CD4-positive, alpha-beta T cell treated with Interleukin-12 subunit alpha and Interleukin-12 subunit beta, for 1 hour (primary cell): ENCODE results near the gene STT3A.

Experiments used
- DNase-seq: peaks from one replicate; pipeline ENCODE4 v3.0.0-alpha.2; 2020

The STT3A gene

DNA sequence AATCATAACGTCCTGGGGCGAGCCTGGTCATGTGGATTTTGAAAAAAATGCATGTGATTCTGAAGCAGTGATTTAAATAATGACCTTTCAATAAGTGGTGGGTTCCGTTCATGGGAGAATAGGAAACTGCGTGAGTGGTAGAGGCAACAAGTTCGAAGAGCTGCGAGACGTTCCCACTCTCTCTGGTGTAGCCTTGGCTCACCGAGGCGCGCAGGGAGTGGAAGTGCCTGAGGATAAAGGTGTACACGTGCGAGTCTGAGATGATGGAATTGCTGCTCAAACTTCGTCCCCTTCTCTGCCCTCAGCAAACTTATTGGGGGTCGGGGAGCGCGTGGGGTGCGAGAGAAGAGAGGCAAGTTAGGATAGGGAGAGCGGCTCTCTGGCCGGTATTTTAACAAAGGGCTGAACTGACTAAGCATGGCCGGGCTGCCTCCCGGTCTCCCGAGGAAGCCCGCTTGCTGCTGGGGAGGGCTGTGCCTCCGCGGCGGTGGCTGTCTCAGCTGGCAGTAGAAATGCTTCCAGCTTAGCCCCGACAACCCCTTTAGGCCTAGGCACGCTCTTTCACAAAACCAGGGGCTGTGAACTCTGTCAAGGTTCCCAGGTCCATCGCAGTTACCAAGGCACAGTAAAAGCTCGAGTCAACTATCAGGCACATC is 875 bp upstream of the STT3A start:
- DNase-seq, result no peak

DNA sequence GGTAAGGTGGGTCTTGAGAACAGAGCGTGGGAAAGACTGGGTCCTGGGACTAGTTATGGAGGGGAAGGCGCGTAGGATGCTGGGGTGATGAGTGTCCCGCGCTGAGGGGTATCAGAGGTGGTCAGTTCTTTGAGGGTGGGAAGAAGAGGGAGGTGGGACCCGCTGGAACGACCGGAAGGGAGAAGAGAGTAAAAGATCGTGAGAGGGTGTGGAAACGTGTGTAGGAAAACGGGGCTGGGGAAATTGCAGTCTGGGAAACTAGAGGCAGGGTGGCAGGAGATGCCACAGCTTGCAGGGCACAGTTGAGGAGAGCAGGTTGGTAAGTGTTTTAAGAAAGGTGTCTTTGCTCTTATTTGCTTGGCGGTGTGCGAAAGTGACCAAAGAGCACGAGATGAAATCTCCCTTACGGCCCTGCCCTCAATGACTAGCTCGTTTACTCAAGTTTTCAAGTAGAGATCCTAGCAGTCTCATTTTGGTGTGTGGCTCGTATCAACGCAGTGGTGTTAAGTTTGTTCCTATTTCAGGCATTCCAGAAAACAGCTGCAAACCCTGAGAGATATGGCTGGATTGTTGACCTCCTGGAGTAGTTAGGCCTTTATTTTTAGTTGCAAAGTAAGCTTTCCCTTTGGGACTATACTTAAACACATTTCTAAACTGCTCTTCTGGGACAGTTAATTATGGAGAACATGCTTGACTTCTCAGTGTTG is 615 bp downstream of the STT3A start:
- DNase-seq, result peak; percentile 5

DNA sequence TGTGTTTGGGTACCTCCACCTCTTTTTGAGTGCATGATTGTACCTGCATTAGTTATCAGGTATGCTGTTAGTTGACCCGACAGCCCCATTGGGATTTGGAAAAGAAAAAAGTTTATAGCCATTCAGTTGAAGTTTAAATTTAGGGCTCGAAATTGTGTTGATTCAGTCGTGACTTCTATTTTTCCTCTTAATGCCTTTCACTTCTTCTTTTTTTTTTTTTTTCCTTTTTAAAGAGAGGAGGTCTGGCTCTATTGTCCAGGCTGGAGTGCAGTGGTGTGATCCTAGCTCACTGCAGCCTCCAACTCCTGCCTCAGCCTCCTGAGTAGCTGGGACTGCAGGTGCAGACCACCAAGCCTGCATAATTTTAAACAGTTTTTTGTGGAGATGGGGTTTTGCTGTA is 2.3 kb downstream of the STT3A start:
- DNase-seq, result no peak

DNA sequence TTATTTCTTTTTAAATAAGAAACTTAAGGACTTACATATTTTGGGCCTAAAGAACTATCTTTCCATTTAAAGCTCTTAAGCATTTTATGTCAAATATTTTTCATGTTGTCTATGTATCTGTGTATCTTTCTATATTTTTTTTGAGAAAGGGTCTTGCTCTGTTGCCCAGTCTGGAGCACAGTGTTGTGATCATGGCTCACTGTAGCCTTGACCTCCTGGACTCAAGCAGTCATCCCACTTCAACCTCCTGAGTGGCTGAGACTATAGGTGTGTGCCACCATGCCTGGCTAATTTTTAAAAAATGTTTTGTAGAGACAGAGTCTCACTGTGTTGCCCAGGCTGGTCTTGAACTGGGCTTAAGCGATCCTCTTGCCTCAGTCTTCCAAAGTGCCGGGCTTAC is 8.0 kb downstream of the STT3A start:
- DNase-seq, result no peak

DNA sequence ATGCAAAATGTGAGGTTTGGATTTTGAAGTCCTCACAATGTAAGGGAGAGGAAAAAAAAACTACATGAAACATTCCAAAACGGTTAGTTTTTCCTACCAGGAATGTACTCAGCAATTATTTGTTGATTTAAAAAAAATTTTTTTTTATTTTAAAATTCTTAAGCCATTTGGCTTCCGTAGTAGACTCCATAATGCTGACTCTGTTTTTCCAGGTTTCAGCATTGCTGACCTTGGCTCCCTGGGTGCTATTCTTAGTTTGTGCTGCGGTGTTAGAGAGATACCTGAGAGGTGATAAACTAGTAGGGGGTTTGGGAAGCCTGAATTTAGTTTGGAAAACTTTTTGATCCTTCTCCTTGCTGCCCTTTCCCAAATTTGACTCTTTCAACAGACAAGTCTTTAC is 10.6 kb downstream of the STT3A start:
- DNase-seq, result no peak

DNA sequence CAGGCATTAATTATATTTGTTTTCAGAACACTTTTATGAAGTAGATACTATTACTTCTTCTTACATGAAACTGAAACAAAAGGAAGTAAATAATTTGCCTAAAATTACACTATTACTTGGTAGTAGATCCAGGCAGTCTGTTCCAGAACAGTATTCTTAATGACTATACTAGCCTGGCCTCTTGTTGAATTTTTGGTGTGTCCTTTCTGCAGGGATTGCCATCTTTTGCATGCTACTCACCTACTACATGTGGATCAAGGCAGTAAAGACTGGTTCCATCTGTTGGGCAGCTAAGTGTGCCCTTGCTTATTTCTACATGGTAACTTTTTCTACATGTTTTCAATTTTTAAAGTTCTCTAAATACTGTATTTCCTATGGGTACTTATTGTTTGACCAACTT is 12.8 kb downstream of the STT3A start:
- no peak for DNase-seq

DNA sequence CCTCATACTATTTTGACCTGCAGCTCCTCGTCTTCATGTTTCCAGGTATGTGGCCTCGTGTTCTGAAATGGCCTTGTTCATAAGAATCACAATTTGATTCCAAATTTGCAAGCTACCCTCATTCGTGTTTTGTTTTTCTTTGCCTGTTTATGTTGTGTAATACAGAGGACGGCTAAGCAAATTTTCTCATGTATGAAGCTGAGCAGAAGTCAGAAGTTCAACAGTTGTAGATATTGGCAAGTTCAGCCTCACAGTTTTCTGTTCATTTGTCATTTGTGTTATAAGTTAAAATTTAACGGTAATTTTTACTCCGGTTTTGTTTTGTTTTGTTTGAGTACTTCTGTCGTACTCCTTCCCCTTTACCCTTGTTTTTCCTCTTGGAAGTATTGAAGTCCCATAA is 16.9 kb downstream of the STT3A start:
- DNase-seq, result no peak

DNA sequence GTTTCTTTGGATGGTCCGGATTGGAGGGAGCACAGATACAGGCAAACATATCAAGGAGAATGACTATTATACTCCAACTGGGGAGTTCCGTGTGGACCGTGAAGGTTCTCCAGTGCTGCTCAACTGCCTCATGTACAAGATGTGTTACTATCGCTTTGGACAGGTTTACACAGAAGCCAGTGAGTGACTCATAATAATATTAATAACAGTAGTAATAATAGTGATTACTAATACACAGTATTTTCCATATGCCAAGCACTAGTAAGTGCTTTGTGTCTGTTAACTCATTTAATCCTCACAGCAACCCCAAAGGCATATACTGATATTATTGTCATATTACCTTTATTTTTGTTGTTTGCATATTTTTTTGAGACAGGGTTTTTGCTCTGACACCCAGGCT is 25.7 kb downstream of the STT3A start:
- no peak for DNase-seq

DNA sequence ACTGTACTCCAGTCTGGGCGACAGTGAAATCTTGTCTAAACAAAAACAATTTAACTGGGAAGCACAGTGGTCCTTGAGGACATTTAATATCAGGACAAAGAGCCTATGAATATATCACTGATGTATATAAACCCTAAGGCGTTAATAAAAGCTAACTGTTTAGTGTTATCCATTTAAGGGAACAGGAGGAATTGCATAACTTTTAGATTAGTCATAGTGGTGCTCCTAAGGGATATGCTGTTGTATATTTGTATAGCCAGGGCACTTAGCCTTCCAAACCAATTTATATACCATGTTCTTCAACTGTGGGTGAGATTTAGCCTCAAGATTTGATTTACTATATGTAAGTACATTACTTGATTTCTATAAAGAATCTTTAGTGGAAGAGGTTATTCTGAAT is 29.3 kb downstream of the STT3A start:
- no peak for DNase-seq

DNA sequence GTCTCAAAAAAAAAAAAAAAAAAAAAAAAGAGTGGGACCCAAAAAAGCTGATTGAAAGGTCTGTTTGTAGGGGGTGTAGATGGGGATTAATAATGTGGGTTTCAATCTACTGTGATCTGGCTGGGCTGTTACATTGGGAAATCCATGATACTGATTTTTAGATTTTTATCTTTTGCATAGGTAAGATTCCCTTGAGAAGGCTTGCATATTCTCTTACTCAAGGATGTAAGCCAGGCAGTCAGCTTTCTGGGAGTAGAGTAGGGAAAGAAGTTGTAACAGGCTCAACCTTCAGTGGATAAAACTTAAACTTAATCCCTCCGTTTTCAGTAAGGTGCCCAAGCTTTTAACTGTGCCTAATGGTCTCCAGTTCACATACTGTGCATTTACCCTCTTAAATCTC is 30.4 kb downstream of the STT3A start:
- no peak for DNase-seq

DNA sequence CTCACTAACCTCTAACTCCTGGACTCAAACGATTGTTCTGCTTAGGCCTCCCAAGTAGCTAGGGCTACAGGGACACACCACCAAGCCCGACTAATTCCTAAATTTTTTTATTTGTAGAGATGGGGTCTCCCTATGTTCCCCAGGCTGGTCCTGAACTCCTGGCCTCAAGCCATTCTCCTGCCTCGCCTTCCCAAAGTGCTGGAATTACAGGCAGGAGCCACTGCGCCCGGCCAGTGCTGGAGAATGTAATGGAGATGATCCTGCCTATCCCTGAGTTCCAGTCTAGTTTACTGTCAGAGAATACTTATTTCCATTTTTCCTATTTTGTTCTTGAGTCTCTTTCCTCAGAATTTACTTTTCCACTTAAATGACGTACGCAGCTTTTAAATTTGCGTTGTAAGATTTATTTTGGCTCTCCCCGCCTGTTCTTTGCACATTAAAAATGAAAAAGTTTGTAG is 32.1 kb downstream of the STT3A start, which contains the start of gene CHEK1:
CHEK1 (plus strand) TSS at position 408 of the 458 bp plus-strand sequence. CDS start 1,606 bp downstream, outside the sequence.
- DNase-seq, result no peak

DNA sequence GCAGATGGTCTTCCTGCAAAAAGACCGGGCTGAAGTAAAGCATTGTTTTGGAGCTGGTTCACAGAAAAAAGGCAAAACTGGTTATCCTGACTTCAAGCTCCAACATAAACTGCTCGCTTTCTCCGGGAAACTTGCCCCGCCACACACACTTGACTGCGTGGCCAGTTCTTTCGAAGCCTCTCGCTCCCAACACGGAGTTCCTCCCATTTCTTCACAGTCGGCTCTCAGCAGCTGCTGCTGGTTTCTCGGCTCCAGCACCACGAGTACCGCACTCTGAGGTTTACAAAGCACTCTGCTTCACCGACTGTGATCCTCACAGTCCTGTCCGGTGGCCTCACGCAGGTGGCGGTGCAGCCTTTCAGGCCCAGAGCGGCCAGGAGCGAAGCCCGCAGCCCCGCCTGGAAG is 32.6 kb downstream of the STT3A start:
- no peak for DNase-seq

DNA sequence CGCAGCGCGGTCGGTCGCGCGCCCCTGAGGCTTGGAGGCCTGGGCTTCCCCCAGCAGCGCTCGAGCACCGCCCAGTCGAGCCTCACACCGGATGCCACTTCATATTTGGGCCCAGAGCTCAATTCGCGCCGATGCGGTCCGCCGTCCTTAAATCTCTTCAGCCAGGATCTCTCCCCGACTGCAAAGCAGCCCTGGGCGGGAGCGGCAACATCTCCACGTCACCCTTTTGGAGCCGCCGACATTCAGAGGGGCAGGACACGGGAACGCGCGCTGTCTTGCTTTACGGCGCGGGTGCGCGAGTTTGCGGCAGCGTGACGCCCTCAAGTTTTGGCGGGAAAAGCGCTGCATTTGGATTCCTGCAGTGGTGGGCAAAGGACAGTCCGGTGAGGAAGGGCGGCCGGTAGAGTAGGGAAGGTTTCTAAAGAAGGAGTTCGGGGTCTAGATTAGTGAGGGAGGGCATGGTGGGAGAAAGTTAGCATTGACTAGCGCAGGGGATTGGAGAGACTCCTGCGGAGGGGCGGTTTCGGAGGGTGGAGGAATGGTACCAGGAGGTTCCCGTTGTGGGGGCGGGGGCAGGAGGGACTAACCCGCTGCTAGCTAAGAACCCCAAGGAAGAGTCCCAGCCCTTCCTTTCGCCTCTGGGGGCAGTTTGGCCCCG is 33.1 kb downstream of the STT3A start:
- peak; percentile 87 for DNase-seq

DNA sequence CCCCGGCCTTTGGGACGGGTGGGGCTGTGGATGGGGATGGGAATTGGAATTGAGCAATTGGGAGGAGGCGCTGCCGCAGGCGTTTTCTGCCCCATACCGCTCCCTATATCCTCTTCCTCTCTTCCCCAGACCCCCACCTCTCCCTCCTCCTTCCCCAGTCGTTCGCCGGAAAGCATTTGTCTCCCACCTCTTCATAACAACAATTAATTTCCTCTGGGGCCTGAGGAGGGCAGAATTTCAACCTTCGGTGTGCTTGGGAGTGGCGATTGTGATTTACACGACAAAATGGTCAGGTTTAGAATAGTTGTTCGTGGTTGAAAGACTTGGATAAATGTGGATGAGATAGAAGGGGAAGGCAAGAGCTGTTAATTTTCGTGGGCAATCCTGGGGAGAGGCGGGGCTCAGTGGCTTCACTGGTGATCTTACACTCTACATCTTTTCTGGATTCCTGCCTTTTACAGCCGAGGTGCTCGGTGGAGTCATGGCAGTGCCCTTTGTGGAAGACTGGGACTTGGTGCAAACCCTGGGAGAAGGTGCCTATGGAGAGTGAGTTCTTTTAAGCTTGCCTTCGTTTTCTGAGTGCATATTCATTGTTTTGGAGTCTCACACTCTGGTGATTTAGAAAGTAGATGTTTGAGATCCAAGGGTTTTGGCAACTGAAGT is 33.8 kb downstream of the STT3A start:
- peak; percentile 44 for DNase-seq

DNA sequence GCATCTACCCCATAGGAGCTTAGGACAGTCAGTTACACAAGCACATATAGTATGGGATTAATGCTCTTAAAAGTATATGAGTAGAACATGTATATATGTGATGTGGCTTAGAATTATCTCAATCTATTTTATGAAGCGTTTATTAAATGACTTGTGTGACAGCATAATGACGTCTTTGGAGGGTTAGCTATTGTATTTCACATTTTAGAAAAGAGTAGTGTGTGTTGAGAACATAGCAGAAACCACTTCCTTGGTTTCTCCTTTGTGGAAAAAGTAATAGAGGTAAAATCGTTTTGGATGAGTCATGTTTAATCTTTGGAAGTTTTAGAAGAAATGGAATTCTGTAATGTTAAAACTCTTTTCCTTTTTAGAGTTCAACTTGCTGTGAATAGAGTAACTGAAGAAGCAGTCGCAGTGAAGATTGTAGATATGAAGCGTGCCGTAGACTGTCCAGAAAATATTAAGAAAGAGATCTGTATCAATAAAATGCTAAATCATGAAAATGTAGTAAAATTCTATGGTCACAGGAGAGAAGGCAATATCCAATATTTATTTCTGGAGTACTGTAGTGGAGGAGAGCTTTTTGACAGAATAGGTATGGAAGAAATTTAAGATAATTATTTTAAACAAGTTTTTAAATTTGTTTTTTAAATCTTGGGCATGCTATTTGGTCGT is 34.7 kb downstream of the STT3A start:
- no peak for DNase-seq

DNA sequence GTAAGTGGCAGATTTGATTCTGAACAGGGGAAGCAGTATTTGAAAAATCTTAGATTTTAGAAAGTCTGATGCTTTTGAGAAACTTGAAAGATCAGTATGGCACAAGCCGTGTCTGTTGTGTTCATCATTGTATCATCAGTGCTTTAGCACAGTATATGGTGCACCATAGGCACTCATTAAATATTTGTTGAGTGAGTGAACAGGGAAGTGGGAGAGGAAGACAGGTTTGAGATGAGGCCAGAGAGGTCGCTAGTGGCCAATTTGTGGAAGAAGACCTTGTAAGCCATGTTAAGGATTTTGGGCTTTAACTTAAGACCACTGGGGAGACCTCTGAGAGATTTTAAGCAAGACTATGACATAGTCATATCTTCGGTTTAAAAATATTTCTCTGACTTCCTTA is 45.2 kb downstream of the STT3A start:
- DNase-seq, result no peak

DNA sequence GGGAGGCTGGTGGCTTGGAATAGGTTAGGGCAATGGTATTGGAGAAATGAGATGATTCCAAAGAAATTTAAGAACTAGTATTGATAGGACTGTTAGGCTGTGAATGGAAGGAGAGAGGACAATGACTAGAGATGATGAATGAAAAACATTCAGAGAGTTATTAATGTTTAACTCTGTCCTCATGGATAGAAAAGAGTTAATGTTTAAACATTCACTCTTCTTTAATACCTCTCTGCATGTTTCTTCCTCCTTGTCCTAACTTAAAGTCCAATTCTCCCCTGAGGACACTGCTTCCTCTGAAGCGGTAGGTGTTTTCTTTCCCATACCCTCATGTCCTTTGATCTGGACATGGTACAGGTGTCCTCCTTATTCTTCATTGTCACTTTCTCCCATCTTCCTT is 45.7 kb downstream of the STT3A start:
- DNase-seq, result no peak

DNA sequence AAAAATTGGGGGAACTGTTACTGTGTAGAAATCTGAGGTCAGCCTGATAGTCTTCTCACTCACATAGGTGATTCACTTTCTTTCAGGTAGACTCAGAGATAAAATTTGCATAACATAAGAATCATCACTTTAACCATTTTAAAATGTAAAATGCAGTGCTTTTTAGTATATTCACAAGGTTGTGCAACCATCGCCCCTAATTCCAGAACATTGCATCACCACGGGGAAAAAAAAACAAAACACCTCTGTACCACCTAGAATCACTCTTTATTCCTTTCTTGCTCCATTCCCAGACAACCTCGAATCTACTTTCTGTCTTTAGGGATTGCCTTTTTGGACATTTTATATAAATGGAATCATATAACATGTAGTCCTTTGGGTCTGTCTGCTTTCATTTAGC is 53.2 kb downstream of the STT3A start:
- DNase-seq, result no peak

DNA sequence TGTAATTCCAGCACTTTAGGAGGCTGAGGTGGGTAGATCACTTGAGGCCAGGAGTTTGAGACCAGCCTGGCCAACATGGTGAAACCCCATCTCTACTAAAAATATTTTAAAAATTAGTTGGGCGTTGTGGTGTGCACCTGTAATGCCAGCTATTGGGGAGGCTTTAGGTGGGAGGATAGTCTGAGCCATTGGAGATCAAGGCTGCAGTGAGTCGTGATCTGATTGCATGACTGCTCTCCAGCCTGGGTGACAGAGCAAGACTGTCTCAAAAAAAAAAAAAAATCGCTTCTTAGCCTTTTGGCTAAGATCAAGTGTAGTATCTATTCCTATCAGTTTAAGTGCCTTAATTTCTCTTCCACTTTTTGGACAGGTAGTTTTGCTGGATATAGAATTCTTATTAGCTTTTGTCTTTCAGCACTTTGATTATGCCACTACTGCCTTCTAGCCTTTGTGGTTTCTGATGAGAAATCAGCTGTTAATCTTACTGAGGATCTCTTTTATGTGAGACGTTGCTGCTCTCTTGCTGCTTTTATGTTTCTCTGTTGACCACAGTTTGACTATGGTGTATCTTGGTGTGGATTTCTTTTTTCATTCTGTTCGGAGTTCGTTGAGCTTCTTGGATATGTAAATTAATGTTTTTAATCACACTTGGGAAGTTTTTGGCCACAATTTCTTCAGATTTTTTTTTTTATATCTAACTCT is 57.0 kb downstream of the STT3A start:
- peak; percentile 13 for DNase-seq

DNA sequence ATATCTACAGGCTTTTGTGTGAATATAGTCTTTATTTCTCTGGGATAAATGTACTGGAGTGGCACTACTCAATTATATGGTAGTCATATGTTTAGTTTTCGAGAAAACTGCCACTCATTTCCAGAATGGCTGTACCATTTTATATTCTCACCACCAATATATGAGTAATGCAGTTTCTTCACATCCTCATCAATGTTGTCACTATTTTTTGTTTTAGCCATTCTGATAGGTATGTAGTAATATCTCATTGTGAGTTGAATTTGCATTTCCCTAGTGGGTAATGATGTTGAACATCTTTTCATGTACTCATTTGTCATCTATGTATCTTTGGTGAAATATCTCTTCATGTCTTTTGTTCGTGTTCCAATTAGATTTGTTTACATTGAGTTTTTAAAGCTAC is 70.0 kb downstream of the STT3A start:
- no peak for DNase-seq

DNA sequence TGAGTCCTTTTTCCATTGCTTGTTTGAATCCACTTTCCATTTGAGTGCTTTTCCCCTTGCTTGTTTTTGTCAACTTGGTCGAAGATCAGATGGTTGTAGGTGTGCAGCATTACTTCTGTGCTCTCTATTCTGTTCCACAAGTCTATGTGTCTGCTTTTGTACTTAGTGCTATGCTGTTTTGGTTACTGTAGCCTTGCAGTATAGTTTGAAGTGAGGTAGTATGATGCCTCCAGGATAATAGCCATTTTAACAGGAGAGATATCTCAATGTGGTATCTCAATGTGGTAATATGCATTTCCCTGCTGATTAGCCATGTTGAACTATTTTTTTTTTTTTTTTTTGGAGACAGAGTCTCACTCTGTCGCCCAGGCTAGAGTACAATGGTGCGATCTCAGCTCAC is 71.3 kb downstream of the STT3A start:
- DNase-seq, result no peak

DNA sequence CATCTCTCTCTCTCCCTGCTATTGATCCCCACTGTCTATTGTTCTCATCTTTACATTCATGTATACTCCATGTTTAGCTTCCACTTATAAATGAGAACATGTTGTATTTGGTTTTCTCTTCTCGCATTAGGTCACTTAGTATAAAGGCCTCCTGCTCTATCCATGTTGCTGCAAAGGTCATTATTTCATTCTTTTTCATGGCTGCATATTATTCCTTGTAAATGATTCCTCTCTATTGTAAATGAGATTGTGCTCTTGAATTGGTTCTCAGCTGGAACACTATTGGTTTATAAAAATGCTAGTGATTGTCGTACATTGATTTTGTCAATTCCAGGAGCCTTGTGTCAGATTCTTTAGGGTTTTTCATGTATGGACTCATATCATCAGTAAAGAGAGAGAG is 74.5 kb downstream of the STT3A start:
- no peak for DNase-seq
